ENCODE results near the gene SELPLG.
"Not testable (repeated sequence)": the region's sequence is repeated elsewhere in the genome, so short reads cannot be mapped to it uniquely, and the experiment has no call there.

The SELPLG gene

DNA sequence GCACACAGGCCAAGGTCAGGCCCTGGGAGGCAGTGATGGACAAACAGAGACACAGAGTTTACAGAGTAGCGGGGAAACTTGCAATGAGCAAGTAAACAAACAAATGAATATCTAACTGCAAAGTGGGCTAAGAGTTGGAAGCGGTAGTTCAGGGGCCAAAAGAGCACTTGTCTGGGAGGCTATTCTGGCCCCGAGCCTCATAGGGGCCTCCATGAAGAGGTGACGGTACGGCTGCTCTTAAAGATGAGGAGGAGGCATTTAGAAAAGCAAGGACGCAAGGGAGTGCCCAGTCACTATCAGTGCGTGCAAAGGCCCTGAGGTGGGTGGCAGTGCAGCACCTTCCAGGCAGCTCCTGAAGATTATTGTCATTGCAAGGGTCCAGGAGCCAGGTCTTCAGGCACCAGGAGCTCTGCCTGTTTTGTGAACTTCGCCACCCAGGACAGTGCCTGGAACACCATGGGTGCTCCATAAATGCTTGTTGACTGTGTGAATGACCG, 31.4 kb downstream of the SELPLG start:
- no peak for DNase-seq

DNA sequence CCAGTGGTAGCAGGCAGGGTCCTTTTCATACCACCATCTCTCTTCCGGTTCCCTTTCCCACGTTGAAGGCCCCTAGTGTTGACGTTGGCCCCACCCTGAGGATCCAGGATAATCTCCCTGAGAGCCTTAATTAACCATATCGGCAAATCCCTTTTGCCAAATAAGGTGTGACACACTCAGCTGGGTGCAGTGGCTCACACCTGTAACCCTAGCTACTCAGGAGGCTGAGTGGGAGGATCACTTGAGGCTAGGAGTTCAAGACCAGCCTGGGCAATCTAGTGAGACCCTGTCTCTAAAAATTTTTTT, 33.0 kb downstream of the SELPLG start:
- DNase-seq: no peak

DNA sequence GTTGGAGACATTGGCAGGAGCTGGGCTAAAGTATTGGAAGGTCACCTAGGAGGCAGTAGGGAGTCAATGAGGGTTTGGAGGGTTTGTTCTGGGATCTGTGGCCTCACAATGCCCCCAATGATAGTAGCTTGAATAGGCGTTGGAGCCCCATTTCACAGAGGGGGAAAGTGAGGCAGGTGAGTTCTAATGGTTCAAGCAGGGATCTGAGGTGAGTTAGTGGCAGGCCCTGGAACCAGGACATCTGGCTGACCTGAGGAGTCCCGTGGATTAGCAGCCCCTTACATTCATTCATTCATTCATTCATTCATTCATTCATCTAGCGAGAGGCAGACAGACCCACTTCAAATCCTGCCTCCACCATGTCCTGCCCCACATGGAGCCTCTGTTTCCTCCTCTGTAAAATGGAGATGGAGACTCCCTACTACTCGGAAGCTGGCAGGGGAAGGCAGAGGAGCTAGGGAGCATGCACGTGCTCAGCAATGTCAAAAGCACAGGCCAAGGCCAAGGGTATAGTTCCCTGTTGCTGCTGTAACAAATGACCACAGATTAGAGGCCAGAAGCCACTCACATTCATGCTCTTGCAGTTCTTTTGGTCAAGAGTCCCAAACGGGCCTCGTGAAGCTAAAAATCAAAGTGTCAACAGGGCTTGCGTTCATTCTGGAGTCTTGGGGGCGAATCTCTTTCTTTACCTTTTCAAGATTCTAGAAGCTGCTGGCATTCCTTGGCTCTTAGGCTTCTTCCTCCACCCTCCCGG, 33.6 kb downstream of the SELPLG start:
- no peak for DNase-seq

DNA sequence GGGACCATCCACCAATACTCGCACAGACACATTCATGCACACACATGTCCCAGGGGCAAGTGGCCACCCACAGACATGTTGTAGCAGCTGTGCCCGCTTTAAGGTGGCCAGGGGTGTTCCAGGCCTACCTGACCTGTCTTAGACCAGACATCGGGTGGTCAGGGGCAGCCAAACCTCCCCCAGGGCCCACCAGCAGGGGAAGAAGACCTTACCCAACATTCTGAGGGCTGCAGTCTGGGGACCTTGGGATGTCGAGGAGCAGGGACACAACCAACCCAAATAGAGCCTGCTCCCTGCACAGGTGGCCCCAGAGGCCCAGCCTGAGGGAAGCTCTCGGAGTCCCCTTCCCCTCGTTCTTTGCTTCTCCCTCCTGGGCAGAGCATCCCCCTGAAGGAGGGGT, 34.2 kb downstream of the SELPLG start:
- no peak for DNase-seq

DNA sequence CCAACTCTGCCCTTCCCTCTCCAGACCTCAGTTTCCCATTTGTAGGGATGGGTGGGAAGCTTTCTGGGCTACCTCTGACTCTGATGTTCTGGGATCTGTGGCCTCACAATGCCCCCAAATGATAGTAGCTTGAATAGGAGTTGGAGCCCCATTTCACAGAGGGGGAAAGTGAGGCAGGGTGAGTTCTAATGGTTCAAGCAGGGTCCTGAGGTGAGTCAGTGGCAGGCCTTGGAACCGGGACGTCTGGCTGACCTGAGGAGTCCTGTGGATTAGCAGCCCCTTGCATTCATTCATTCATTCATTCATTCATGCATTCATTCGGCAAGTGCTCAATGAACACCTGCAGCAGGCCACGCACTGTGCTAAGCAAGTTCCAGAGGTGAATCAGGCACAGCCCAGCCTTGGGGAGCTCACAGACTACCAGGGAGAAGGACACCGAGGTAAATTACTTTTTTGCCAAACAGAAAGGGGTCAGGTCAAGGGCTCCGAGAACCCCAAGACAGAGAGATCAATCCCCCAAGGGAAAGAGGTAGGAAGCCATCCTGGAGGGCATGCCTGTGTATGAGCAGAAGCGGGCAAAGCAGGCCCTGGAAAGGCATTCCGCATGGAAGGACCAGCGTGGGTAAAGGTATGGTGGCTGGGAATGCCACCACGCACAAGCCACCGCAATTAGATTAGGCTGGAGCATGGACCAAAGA, 35.0 kb downstream of the SELPLG start:
- DNase-seq: no peak

DNA sequence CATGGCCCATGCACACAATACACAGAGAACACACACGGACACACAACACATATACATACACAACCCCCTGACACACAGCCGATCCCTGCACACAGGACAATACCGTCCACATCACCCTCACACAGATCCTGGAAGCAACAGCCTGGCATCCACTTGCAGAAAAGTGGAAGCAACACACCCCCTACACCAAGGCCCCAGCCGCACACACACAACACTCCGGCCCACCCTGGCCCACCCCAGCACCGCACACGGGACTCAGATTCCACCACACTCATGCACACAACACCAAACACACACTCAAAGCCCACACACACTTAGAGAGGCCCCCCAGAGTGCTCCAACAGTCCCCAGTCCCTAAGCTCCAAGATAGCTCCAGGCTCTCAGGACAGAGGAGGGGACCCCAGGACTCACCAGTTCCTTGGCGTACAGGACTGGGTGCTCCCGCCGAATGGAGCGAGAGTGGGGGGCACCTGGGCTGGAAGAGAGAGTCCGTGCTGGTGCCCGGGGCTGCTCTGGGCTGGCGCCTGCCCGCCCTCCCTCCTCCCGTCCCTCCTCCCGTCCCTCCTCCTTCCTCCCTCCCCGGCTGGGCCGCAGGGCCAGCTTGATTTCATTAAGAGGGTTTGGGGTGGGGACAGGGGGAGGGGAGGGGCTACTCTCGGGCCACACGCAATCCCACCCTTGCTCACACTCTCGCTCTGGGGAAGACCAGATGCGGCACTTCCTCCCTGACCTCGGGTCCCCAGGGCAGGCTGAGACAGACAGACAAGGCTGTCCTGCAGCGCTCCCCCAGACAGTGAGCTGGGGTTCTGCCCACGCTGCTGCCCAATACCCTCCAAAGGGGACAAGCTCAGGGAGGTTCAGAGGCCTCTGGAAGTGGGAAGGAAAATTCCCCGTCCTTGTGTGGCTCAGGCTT, 35.9 kb downstream of the SELPLG start, which contains the start of gene TMEM119:
Gene TMEM119 (minus strand): TSS at position 526 of the 913 bp plus-strand sequence. CDS start 5,701 bp downstream, outside the sequence.
- no peak for DNase-seq

DNA sequence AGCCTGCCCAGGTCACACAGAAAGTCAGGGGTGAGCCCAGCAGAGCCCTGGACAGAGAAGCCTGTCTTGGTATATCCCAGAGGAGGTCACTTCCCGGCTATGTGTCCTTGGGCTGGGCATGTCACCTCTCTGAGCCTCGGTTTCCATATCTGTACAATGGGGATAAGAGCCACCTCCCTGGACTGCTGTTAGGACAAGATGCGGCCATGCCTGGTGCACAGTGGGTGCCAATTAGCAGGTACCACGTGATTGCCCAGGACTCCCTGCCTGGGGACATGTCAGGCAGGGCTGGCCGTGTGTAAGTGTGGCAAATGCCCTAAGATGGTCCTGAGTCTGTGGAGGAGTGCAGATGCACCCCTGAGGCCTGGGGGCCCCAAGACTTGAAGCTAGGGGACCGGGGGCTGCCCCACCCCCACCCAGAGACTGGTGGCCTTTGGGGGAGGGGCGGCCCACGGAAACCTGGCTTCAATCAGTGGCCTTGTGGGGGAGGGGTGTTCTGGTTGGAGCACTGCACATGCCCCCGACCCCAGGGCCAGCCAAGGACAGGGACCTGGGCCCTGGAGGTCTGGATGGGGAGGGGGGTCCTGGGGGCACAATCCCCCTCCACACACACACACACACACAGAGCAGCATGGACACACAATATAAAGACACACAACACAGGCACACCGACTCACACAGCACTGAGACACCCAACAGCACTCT, 36.7 kb downstream of the SELPLG start:
- no peak for DNase-seq

DNA sequence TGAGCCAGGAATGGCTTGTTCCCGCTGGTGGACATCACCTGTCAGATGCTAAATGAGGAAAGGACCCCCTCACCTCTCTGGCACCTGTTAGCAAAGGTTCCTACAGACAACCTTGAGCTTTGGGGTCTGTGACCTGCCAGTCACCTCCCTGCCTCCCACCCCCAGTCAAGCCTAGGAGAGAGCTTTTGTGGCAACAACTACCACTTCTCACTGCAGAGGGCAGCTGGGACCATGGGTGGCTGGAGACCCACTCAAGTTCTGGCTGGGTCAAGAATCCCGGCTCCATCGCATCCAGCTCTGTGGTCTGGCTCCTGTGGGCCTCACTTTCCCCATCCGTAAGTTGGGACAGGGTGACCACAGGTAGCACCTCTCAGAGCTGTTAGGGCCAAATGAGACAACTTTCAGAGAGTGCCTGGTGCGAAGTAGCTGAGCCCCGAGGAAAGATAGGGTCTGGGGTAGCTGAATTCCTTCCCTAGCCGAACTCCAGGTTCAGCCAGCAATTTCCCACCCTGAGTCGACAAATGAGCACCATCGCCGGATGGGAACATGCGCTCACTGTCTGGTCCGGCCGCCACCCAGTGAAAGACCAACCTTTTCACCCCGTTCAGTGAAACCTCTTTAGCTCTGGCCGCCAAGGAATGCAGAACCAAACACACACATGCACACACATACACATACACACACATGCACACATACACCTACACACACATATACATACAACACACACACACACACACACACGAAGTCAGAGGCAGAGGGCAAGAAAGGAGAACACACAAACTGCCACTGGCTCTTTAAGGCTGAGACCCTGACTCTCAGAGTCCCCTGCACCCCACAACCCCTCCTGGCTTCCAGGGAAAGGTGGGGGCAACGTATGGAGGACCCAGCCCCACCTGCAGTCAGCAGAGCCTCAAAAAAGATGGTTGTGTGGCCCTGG, 37.7 kb downstream of the SELPLG start:
- no peak for DNase-seq

DNA sequence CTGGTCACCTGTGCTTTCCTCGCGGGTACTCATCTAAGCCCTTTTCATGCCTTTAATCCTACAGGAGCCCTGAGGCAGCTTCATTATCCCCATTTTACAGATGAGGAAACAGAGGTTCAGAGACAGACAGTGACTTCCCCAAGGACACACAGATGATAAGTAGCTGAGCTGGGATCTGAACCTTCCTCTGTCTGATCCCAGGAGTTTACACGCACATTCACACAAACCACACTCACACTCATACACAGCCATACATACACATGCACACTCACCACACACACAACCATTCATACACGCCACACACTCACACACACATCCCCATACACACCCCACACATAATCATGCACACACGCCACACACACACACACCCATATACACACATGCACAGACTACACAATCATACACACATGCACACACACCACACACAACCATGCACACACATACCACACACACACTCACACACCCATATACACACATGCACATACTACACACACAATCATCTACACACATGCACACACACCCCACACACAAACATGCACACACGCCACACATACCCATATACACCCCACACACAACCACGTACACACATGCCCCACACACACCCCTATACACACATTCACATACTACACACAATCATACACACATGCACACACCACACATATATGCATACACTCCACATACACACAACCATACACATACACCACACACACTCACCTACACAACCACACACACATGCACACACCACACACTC, 38.6 kb downstream of the SELPLG start:
- DNase-seq: no peak

DNA sequence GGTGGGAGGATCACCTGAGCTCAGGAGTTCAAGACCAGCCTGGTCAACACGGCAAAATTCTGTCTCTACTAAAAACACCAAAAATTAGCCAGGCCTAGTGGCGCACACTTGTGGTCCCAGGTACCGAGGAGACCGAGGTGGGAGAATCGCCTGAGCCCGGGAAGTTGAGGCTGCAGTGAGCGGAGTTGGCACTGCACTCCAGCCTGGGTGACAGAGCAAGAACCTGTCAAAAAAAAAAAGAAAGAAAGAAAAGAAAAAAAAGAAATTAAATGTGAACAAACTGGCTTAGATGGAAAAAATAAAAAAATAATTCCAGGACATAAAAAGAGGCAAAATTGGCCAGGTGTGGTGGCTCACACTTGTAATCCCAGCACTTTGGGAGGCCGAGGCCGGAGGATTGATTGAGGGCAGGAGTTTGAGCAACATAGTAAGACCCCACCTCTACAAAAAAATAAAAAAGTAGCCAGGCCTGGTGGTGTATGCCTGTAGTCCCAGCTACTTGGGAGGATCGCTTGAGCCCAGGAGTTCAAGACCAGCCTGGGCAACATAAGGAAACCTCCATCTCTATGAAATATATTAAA, 39.3 kb downstream of the SELPLG start:
- DNase-seq: no peak

DNA sequence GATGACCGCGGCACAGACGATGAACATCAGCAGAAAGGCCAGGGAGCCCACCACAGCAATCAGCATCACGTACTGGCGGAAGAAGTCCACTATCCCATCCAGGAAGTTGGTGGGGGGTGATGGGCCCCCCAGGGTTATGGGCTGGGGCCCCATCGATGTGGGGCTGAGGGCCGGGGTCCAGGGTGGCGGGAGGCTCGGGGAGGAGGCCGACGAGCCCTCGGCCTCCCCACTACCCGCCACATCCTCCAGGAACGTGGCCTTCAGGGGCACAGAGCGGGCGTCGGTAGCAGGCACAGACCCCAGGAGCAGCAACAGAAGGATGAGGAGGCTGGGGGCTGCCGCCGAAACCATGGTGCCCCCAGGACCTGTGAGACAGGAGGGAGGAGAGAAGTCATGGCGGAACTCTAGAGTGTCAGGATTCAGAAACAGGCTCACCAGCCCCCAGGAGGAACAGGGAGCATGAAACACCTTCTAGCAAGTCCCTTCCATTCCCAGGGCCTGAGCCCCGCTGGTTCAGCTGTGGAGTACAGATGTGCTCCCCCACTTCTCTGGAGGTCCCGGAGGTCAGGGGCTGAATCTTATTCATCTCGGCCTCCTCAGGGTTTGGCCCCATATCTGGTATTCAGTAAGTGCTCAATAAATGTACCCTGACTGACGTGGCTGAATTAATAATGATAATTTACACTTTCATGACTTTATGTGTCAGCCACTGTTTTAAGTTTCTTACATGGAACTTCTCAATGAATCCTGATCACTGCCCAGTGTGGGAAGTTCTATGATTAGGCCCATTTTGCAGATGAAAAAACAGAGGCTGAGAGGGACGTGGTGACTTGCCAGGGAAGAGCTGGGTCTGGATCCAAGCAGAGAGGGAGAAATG, 41.4 kb downstream of the SELPLG start:
- DNase-seq: no peak

DNA sequence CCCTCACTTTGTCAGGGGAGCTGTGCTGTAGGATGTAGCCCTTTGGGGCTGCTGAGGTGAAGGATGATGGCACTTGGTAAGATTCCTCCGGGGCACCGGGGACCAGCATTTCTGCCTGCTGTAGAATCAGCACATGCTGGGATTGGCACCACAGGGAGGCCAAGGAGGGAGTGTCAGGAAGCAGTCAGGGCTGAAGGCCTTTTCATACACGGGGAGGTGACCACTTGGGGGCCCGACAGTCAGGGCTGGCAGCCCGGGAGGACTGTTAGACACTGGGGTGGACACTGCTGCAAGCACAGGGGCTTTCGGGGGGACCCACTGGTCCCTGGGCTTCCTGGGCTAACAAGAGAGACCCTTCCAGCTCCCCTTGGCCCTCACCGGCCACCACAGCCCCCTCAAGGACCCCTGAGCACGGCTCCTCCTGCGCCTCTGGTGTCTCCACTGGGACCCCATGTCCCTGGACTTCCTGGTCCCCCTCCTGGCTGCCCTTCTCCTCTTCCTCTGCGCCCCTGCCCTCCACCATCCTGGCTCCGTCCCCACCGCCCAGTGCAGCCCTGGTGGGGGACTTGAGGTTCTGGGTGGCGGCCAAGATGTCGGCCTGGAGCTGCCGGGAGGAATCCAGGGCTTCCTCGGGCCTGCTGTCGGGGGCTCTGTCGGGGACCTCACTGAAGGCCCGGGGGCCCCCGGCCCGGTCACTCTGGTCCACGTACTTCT, 42.3 kb downstream of the SELPLG start:
- DNase-seq: no peak

DNA sequence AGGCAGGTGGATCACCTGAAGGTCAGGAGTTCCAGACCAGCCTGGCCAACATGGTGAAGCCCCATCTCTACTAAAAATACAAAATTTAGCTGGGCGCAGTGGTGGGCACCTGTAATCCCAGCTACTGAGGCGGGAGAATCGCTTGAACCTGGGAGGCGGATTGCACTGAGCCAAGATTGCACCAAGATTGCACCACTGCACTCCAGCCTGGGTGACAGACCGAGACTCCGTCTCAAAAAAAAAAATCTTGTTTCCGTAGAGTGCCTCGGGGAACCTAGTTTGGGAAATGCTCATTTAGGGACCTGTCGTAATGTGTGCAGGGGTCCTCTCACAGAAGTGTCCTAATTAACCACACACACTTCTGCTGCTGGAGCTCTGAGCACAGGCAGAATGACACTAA, 43.2 kb downstream of the SELPLG start:
- DNase-seq: not testable (repeated sequence)

DNA sequence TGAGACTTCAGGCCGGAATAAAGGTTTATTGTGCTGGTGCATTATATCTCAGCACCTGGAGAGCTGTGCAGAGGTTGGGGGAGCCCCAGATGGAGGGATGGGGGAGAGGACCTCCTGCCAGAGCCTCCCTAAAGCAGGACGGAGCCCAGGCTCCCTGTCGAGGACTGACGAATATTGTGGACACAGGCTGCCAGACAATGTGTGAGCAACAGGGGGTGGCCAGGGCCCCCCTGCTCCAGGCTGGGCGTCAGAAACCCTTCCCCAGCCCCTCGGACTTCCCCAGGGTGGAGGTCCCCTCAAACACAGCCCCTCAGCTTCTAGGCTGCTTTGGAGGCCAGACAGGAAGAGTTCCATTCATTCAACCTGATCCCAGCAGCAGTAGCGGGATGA, 43.9 kb downstream of the SELPLG start:
- no peak for DNase-seq

DNA sequence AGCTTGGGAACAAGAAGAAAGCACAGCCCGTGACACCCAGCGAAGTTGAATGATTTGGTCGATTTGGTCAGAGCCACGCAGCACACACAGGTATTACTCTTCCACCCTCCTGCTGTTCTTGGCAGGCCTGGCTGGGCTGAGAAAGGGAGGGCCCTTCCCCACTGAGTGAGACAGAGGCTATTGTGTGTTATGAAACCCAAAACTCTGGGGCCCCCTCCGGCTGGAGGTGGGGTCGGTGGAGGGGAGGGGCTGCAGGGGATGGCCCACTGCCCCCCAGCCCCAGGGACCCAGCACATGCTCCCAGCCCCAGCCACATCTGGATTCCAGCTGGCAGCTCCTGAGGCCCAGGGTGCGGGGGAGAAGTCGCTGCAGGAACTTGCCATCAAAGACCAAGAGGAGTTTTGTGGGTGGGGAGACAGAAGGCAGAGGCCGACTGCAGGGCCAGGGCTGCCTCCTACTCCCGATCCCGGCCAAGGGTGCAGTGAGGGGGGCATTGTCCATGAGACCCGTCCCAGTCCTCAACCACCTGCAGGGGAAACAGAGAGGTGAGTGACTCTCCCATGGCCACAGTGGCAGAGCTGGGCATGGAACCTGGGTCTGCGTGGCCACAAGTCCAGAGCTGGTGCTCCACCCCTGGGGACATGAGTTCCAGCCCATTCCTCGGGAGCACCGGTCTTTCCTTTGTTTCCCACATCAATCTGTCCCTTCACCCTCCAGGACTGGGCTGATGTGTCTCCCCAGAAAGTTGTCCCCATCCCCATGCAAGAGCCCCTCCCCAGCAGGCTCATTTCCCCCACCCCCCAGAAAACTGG, 44.5 kb downstream of the SELPLG start:
- DNase-seq: no peak

DNA sequence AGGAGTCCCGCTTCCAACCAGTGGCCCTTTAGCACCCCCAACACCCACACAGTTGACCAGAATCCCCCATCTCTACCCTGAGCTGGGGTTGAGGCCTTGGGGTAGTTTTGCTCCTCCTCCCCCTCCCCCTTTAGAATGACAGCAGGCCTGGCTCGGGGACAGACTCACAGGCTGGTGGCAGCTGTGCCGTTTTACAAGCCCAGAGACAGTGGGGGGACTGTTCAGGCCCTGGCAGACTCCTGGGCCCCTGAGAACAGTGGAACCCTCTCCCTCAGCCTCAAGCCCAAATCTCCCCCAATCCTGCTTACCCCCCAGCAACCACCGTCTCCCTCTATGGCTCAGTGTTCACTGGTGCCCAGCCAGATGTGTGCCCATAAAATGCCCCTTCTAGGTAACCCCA, 45.9 kb downstream of the SELPLG start:
- no peak for DNase-seq

DNA sequence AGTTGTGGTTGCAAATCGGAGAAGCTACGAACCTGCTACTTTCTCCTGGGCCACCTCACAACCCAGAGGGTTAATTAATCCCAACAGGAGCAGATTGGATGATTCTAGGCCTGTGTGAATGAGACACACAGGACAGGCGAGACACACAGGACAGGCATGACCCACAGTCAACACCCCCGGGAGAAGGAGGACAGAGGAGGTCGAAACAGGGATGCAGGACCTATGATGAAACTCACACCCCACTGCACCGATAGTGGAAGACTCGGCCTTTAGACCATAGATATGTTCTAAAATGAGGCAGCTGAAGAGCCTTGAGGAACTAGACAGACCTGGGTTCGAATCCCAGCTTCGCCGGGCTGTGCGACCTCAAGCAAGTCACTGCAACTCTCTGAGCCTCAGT, 47.4 kb downstream of the SELPLG start:
- DNase-seq: no peak

DNA sequence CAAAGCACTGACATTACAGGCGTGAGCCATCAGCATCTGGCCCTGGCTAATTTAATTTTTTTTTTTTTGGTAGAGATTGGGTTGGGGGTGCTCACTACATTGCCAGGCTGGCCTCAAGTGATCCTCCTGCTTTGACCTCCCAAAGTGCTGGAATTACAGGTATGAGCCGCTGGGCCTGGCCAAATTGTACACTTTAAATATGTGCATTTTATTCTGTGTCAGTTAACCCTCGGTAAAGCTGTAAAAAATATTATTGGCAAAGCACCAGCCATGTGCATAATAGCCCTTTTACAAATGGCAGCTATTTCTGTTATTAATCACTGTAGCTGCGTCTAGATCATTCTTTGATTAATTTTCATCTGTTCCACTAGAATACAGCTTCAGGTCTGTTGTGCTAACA, 47.8 kb downstream of the SELPLG start:
- DNase-seq: no peak

Measured in activated effector memory CD4-positive, alpha-beta T cell treated with anti-CD3 and anti-CD28 coated beads, Interleukin-2, amount 50 U/mL, for 16 hours (primary cell).